SKM-1 treated with dmso at 0.1 percent for 144 hours (cell line): Measurements from ENCODE around the gene STARD13.

Experiments used
- DNase-seq: peaks from one replicate; lab custom pipeline; 2025; ENCODE audit not compliant: unreplicated experiment; lab: John Stamatoyannopoulos, UW

Gene STARD13

DNA sequence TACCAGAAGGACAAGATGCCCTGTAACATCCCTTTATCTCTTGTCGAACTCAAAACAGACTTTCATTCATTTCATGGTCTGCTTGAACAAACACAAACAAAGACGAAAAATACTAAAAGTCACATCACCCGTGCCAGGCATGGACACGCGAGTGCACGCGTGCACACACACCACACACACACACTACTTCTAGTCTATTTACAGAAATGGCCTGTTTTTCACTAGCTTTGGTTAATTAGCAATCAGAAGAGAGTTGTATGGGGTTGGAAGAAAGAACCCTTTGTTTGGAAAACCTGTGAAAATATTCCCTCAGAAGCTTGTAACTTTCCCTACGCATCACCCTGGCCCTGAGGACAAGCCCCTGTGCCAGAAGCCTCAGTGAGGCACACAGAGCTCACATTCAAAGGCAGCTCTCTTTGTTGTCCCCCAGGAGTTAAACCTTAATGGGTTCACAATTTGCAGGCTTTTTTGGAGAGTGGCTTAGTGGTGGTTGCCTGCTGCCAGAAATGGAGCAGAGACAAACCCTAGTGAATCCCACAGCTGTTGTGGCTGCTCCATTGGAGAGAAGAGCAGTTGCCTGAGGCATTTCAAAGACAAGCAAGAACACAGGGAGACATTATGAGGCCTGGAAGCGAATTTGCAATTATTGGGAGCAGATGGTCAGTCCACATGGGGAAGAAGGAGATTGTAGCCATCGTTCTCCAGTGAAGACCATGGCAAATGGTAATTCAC lies 55.9 kb downstream of the STARD13 start:
- DNase-seq = no peak

DNA sequence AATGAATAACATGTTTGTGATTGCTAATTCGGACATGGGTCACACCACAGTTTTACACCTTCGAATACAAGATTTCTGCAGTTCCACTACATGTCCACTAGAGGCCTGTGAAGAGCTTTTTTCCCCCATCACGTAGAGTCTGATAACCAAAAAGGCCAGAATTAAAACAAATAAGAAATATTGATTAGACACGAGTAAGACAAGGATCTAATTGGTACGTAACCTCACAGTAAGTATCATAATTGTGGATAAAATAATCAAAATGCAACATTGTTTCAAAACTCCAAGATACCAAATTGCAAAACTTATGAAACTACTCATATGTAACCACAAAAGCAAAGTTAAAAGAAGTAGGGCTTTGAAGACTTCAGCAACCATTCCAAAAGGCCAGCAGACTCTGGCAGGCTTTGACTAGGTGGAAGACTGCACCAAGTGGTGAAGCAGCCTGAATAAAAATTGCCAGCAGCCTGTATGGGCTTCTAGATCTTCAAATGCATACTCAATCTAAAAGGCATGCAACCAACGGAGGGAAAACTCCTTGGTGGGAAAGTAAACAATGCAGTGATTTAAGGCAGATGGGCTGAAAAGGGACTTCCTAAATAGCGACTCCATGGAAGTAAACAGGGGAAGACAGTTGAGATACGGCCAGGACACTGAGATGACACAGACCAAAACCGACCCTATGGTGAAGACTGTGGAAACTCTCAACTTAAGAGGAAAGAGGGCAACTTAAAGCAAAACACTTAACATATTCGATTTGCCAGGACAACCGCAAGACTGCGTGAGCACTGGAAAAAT lies 56.7 kb downstream of the STARD13 start:
- DNase-seq = peak; percentile 40

DNA sequence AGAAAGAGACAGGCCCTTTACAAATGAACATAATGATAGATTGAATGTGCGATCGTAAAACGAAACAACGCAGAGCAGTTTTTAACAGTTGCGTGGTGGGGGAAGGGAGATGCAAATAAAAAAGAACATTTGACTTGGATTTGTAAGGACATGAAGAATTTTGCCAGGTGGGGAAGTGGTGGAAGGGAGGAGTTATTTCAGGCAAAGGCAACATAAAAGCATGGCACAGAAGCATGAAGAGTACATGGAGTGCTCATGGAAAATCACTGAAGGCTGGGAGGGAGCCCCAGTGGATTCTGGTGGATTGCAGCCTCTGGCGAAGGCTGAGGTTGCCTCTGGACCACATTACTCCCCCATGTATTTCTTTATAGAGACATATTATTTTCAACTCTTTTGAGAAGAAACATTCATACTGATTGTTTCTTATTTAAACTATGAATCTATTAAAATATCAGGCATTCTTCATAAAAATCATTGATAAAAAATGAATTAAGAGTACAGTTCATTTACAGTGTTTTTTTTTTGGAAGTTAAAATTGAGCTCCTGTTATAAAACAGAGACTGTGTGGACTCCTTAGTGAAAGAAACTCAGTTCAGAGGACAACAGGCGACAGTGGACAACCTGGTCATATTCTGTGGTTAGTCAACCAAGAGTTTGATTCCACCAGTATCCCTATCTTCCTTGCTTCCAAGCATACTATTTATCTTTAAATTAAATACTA lies 57.5 kb downstream of the STARD13 start:
- DNase-seq = no peak

DNA sequence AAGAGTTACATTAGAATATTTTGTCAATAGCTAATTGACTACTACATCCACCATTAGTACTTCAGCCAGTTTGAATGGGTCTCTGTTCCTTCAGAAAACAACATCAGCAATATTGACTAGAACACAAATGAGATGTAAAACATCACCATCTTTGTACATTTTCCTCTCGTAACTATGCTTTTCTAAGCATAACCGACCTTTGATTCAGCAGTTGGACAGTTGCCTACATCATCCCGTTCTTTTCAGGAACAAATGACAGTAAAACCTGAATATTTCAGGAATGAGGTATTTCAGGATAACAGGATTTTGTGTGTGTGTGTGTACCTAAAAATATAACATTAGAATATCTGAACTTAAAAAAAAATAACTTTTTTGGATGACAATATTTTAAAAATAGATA lies 60.9 kb downstream of the STARD13 start:
- DNase-seq = no peak

DNA sequence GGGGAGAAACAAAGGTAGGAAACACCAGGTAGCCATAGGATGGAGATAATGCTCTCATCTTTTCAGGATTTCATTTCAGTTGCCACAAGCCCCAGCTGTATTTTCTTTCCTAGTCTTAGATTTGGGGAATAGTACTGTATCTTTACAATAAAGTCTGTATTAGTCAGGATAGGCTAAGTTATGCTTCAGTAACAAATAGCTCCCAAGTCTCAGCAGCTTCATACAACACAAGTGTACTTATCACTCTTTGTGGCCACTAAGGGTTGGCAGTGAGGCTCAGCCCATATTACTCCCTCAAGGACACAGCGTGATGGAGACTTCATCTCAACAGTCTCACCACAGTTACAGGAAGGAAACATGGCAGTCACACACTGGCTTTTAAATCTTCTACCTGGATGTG lies 61.4 kb downstream of the STARD13 start:
- DNase-seq = no peak

DNA sequence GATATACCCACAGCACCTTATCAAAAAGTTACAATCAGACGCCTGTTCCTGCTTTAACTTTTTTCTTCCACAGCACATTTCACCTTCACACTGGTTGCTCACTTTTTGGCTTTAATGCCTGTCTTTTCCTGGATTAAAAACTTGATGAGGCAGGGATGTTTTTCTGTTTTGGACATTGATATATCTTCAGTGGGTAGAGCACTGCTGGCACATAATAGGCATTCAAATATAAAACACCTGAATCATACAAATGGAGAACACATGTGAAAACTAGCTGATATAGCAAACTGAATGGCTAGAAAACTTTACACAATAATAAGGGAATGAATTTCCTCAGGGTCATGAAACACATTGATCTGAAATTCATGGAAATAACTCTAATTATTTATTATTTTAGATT lies 65.6 kb downstream of the STARD13 start:
- no peak for DNase-seq

DNA sequence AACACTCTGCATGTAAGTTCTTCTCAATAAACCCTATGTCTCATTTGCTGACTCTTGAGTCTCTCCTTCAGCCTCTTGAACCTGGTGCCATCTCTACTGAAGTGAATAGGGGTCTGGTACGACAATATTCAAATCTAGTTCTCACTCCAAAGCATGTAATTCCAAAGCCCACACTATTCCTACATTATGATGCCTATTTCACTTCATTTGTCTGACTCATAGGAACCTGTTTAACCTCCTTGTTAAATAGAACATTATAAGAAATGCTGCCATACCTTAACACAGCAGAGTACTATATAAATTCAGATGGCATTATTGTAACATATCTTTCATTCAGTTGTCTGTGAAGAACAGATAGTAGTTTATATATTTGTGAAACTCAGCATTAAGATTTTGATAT lies 67.1 kb downstream of the STARD13 start:
- DNase-seq = no peak

DNA sequence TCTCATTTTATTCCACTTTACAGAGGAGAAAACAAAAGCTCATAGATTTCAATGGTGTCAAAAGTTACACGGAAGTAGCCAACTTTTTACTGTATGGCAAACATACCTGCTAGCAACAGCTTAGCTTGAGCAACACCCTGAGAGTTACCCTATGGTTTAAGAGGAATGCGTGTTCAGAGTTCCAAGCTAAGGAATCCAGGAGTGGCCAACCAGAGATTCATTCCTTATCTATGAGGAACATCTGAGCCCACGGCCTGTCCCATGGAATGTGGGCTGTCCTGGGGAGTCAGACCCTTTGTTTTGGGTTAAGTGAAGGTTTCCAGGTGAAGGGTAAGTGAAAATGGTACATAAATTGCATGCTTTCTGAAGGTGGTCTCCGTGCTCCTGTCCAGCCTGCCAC lies 67.5 kb downstream of the STARD13 start:
- DNase-seq = no peak

DNA sequence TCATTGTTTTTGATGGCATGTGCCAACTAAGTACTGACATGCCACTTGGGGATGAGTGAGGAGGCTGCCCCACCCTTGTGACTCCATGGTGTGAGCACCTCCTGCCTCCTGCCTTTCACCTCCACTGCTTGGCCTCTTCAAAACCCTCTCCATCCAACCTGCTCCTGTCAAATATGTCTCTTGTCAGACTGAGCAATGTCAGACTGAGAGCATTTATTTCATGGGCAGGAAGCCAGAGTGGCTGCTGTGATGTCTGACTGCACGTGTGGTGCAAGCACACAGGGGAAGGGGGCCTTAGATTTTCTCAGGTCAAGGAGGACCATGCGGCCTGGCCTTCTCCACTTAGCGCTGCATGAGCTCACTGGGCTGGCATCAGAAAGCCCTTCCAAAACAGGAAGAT lies 68.3 kb downstream of the STARD13 start:
- no peak for DNase-seq

DNA sequence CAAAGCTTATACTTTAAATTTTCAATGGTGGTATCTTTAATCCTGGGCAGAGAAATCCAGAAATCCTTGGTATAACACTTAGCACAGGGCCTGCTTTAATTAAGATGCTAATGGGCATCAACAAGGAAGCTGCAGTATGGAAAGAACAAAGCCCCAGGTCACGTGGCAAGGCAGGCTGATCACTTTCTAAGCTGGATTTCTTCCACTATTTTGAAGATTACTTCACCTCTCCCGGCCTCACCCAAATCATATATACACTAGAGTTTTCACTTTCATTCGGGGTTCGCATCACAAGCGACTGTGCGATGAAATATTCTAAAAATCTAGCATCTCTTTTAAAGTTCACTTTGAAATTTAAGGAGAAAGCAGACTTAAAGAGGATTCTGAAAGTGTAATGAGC lies 71.8 kb downstream of the STARD13 start:
- DNase-seq = no peak

DNA sequence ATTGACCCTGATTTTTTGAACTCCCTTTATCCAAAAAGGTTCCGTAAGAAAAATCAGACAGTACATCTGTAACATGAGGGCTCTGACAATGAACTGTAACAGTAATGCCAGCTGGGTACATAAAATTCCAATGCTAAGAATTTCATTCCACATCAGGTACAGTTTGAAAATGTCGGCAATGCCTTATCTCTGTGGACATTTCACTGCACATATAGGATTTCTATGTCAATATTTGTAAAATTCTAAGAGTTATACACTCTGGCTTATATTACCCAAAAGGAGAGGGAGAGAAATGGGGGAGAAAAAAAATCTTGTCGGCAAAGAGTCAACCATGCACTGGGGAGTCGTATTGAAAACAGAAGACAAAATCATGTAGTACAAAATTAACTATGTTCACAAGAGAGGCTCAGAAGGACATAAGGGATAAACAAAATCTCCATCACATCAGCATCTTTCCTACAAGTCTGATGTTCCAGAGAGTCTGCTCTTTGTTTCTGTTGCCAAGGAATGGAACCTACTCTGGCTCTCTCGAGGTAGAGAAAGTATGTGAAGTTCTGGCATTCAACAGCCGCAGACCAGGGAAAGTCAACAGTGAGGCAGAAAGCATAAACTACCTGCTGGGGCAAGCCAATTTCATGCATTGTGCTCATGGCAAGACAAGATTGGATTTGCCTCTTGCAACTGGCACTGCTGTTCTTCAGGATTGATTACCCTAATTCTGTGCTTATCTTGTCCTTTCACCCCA lies 72.4 kb downstream of the STARD13 start:
- DNase-seq = no peak

DNA sequence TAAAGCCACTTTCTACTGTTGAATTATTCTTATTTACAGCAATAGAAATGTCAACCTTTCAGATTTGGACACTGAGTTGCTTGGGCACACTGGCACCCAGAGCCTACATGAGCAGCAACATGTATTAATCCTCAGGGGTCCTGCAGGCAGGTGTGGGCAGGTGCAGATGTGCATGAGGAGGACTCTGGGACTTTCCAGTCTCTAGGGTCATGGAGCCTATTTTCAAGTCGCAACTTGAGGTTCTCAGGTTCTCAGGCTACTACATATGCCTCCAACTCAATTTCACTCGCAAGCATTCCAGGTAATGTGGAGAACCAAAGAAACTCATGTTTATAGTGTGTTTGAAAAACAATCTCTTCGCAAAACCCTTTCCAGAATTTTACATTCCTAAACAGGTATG lies 73.2 kb downstream of the STARD13 start:
- no peak for DNase-seq

DNA sequence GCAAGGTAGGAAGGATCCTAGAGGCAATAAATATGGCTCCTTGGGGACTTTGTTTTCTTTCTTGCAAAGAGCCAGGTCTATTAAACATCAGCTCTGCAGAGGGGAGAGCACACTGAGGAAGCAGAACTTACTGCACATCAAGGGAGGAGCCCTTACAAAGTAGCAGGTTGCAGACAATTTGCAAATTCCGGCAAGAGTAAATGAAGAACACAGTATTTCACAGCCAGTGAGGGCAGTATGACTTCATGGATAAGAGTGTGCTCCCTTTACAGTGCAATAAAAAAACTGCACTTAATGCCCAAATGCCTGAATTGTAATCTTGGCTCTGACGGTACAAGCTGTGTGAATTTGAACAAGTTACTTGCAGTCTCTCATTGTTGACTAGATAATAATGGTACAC lies 75.5 kb downstream of the STARD13 start:
- no peak for DNase-seq

DNA sequence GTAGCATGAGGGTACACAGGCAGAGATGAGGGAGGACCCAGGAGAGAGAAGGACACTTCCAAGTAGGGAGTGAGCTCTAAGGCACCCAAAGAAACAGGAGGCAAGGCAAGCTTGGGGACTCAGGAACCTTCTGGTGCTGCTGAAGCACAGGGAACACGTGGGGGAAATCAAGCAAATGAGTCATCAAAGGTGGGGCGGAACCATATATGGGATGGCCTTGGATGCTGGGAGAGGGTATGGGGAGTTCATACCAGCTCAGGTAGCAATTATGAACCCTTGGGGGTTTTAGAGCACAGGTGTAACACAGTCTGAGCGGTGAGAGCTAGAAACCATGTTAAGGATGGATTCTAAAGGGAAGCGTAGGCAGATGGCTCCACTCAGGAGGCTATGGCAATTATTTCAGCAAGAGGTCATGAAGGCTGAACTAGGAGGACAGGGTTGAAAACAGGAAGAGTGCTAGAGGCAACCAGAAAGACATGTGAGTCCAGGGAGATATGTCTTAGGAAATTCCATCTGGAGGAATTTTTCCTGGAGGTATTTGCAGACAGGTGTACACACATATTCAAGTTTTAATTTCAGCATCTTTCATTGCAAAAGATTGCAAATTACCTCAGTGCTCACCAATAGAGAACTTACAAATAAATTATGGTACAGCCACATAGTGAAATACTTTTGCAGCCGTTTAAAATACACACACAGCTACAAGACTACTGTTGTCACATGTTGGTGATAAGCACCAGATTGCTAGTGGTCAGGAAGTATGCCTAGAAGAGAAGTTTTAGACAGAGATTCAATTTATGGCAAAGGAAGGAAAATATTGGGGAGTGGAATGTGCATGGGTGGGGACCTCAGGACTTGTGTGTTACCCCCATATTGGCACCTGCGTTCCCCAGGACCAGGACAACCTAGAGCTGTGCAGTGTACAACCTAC lies 77.0 kb downstream of the STARD13 start:
- DNase-seq = no peak

DNA sequence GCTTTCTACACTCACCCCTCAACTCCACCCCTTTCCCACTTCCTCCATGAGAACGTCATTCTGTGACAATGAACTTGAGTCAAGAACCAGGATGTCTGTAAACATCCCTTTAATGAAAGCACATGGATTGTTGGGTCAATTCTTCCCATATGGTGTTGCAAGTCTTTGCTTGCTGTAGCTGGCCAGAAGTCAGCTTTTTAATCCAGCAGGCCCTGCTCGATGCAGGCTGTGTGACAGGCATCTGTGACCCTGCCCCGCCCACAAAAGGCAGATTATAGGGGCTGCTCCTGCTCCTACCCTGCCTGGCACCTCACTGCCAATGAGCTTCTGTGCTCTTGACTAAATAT lies 78.0 kb downstream of the STARD13 start:
- DNase-seq = no peak

DNA sequence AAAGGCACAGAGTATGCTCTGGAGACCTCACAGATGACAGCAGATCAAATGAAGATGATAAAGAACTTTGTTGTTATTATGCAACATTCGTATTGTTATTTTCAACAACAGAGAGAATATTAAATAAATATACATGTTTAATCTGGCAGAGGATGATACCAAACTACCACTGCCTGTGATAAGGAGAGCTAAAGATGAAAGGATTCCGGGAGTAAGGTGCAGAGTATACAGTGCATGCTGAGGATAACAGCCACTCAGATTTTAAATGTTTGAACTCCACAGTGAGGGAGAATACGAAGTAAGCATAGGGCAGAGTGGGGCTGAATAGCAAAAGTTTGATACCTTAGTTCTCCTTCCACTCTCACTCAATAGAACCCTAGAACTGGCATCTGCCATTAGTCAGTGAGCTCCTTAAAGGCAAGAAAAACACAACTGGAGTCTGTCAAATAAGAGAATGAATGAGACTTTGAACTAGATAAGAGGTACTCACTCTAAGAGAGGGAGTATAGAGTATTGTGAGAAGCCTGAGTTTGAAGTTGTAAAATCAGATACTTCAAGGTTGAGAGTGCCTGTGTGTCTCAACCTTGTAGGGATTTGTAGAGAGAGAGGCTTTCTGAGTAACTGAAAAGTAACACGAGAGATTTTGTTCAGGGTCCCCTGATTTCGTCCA lies 78.5 kb downstream of the STARD13 start:
- DNase-seq = no peak

DNA sequence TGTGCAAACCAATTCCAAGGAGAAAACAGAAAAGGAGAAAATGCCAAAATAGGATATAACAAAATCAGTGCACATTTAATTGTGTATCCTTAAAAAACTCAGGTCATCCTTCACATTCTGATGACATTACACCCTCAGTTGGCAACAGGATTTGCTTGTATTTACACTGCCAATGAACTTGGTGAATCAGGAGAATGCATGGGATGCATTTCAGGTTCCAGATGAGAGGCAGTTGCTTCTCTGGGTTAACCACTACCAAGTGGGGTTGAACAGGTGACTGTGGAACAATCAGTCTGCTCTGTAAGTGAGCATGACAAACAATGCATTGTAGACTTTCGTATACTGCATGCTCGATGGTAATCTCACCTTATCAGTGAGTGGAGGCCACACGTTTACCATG lies 79.1 kb downstream of the STARD13 start:
- no peak for DNase-seq

DNA sequence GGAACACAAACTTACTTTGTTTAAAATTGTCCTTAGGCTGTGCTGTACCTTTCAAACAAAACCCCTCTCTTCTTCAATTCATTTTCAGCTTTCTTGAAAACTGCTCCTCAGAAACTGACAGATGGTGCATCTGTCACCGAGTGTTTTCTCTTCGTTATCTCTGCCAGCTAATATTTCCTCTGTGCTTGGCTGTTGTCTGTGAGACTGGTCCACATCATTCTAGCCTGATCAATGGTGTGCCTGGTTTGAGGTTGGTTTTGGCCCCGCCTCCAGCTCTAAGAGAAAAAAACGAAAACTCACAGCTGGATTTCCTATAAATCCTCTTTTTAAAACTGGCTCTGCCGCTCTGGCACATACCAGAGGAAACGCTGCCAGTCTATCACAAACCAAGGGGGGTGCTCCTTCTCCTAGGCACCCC lies 79.7 kb downstream of the STARD13 start:
- no peak for DNase-seq

DNA sequence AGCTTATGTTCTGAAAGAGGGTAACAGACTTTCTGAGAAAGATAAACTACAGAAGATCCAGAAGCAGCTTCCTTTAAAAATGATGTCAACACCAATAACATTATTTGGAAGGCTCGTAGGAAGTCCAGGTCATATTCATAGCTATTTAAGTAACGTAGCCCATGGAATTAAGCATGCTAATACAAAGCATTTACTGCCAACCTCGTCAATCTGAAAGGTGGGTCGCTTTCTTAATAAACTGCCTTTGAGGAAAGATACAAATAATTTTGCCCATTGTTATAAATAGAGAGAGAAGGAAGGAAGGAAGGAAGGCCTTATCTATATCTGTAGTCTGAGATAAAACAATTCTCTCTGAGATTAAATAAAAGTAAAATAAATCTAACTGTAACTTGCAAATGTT lies 80.3 kb downstream of the STARD13 start:
- DNase-seq = no peak
